Keratinocyte (primary cell): ENCODE measurements around the gene RPL6. TPM values are rescaled to one million over a fixed set of nuclear protein-coding genes. Genes with fewer than 3 reads are reported as not detected.

Experiments
- DNase-seq: peaks from one replicate; pipeline ENCODE4 v3.0.0-alpha.2; 2011; ENCODE audit warnings: low read depth, missing footprints, low spot score
- FAIRE-seq: peaks from 2 replicates; lab custom pipeline; 2011; peaks lifted over from hg19 to GRCh38; lab: Jason Lieb, UNC
- H2AFZ ChIP-seq: 2 replicates; pipeline ENCODE4 v1.6.0; 2012; ENCODE audit warnings: low read length, control low read depth, inconsistent platforms; ENCODE audit not compliant: control insufficient read depth
- H3K27ac ChIP-seq: 2 replicates; pipeline ENCODE4 v1.5.1; 2011; ENCODE audit warnings: low read length; ENCODE audit not compliant: control insufficient read depth, insufficient read depth
- H3K27me3 ChIP-seq: 3 replicates; pipeline ENCODE4 v1.6.0; 2011; ENCODE audit warnings: low read length; ENCODE audit not compliant: control insufficient read depth, insufficient read depth; ENCODE audit errors: extremely low read depth
- H3K36me3 ChIP-seq, 2 experiments: 2 replicates in 1 of 2; 3 replicates in 1 of 2; pipeline ENCODE4 v1.5.1; 2011; ENCODE audit warnings: low read length in 2 of 2, mild to moderate bottlenecking in 1 of 2; ENCODE audit not compliant: control insufficient read depth in 2 of 2, insufficient read depth in 2 of 2; ENCODE audit errors: extremely low read depth in 1 of 2
- H3K4me1 ChIP-seq: 3 replicates; pipeline ENCODE4 v1.5.1; 2011; ENCODE audit warnings: low read length; ENCODE audit not compliant: control insufficient read depth, insufficient read depth; ENCODE audit errors: extremely low read depth
- H3K4me2 ChIP-seq: 3 replicates; pipeline ENCODE4 v1.6.0; 2011; ENCODE audit warnings: low read depth, low read length; ENCODE audit not compliant: control insufficient read depth, insufficient read depth; ENCODE audit errors: extremely low read depth
- H3K4me3 ChIP-seq, 3 experiments: fragments of 200-600 bp in 1 of 3; sonication (generic) in 1 of 3; 2 replicates in 2 of 3; 3 replicates in 1 of 3; pipeline ENCODE4 v1.5.1; 2011 to 2016; ENCODE audit warnings: low read length in 3 of 3, mild to moderate bottlenecking in 3 of 3, control low read depth in 2 of 3, inconsistent platforms in 1 of 3, low read depth in 1 of 3, mixed read lengths in 1 of 3, mixed run types in 1 of 3, moderate library complexity in 1 of 3; ENCODE audit not compliant: control insufficient read depth in 2 of 3, insufficient read depth in 2 of 3; ENCODE audit errors: extremely low read depth in 1 of 3
- H3K79me2 ChIP-seq: 2 replicates; pipeline ENCODE4 v1.6.0; 2012; ENCODE audit warnings: low read length; ENCODE audit not compliant: control insufficient read depth, insufficient read depth
- H3K9ac ChIP-seq: 3 replicates; pipeline ENCODE4 v1.6.0; 2011; ENCODE audit warnings: low read length; ENCODE audit not compliant: control insufficient read depth, insufficient read depth; ENCODE audit errors: extremely low read depth
- H3K9me1 ChIP-seq: 3 replicates; pipeline ENCODE4 v1.6.0; 2011; ENCODE audit warnings: low read length; ENCODE audit not compliant: control insufficient read depth, insufficient read depth; ENCODE audit errors: extremely low read depth
- H3K9me3 ChIP-seq: 2 replicates; pipeline ENCODE4 v1.5.1; 2012; ENCODE audit warnings: low read depth, low read length; ENCODE audit not compliant: control insufficient read depth
- H4K20me1 ChIP-seq: 3 replicates; pipeline ENCODE4 v1.6.0; 2011; ENCODE audit warnings: low read length; ENCODE audit not compliant: control insufficient read depth, insufficient read depth; ENCODE audit errors: extremely low read depth
- EZH2 ChIP-seq: IDR thresholded peaks from one replicate; pipeline ENCODE4 v1.6.1; 2012; ENCODE audit warnings: inconsistent platforms, mild to moderate bottlenecking, low read length, moderate library complexity
- dilution Hi-C: fragments of 300-500 bp; cut with MboI; formaldehyde crosslinking; loops from one replicate; pipeline ENCODE4 v1.7.0; 2020; ENCODE audit warnings: low sequenced_read_pairs; ENCODE audit not compliant: extremely low pct_ligation_motif_present
- polyA plus RNA-seq, 5 experiments: library from polyadenylated mRNA; depleted of rRNA in 3 of 5; stranded (reverse) in 3 of 5; stranded (forward) in 1 of 5; unstranded in 1 of 5; fragments of >200 nt; gene quantifications; 1 replicate in 1 of 5; 2 replicates in 3 of 5; 3 replicates in 1 of 5; pipeline versions ENCODE4 v1.2.1 to v1.2.3, GENCODE V29; 2011 to 2012; ENCODE audit warnings: missing spikeins in 2 of 5, low read depth in 1 of 5, low replicate concordance in 1 of 5
- TF ChIP-seq, protein P1 (sequence below), 3 experiments: IDR thresholded peaks in 1 of 3; conservative IDR thresholded peaks in 1 of 3; optimal IDR thresholded peaks in 1 of 3; 2 replicates in 2 of 3; 3 replicates in 1 of 3; pipeline versions ENCODE3 to v1.5.1; 2011; ENCODE audit warnings: low read length in 3 of 3, mild to moderate bottlenecking in 3 of 3, moderate library complexity in 2 of 3, control low read depth in 1 of 3, inconsistent platforms in 1 of 3; ENCODE audit not compliant: insufficient read depth in 2 of 3; ENCODE audit errors: extremely low read depth in 1 of 3

Gene RPL6
- polyA plus RNA-seq, 1 donor (not counting 4 experiments of a cell fraction or from before 2014, with no cell fraction given), result 2,338 TPM

DNA sequence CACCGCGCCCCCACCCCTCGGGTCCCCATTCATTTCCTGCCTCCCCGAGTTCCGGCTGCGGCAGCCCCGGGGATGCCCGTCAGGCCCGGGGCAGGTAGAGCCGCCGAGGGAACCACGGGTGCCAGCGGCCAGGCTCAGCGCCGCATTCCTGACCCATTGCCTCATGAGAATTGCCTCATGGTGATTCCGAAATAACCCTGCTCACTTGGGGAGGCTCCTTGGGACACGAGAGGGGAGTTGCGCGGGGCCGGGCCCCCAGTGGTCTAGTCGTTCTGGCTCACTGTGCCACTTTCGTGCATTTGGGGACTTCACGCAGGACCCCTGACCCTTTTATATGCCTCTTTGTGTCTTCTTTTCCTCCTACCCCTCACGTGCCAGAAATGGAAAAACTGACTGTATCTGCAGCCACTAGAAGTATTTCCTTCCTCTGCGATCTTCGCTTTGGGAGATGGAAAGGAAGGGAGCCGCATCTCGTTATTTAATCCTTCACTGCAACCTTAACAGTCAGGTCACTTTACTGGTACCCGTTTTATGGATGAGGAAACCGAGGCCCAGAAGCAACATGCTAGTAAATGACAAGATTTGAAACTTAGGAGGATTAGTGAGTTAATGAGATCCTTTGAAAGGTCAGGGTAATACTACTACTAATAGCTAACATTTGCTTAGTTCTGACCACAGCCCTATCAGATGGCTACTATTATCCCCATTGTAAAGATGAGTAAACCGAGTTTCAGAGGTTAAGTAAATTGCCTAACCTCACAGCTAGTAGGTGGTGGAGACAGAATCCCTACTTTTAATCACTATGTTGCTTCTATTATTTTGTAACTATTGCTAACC, 10.1 kb upstream of the RPL6 start:
- peak; percentile 13 for FAIRE-seq
- Histone ChIP-seq H3K9ac (peak overlapping the region; percentile 82), H3K9me1 (no peaks in the 10 kb centered on the region), H3K27ac (peak overlapping the region; percentile 88), H3K4me2 (peak overlapping the region; percentile 91), H3K4me1 (peaks cover 10% of the 10 kb centered on the region), H2AFZ (no peak overlapping the region), H3K9me3 (no peaks in the 10 kb centered on the region), H3K27me3 (no peaks in the 10 kb centered on the region), H4K20me1 (peaks cover under 1% of the 10 kb centered on the region), H3K4me3 (peak overlapping the region; percentile 90 to 95 (median 94)), H3K36me3 (no peaks in the 10 kb centered on the region), H3K79me2 (peaks cover 56% of the 10 kb centered on the region)
- TF ChIP-seq, protein P1, sequence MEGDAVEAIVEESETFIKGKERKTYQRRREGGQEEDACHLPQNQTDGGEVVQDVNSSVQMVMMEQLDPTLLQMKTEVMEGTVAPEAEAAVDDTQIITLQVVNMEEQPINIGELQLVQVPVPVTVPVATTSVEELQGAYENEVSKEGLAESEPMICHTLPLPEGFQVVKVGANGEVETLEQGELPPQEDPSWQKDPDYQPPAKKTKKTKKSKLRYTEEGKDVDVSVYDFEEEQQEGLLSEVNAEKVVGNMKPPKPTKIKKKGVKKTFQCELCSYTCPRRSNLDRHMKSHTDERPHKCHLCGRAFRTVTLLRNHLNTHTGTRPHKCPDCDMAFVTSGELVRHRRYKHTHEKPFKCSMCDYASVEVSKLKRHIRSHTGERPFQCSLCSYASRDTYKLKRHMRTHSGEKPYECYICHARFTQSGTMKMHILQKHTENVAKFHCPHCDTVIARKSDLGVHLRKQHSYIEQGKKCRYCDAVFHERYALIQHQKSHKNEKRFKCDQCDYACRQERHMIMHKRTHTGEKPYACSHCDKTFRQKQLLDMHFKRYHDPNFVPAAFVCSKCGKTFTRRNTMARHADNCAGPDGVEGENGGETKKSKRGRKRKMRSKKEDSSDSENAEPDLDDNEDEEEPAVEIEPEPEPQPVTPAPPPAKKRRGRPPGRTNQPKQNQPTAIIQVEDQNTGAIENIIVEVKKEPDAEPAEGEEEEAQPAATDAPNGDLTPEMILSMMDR (optimal IDR thresholded peaks at IDR 0.05 in 1 of 3, IDR thresholded peaks at IDR 0.05 in 1 of 3, conservative IDR thresholded peaks at IDR 0.05 in 1 of 3; ENCODE audit: extremely low read depth in 1 of 3, insufficient read depth in 2 of 3, low read length in 3 of 3), result no peak
- no peak for TF ChIP-seq EZH2
- dilution Hi-C loops, result no loop called here
- DNase-seq, result no peak

DNA sequence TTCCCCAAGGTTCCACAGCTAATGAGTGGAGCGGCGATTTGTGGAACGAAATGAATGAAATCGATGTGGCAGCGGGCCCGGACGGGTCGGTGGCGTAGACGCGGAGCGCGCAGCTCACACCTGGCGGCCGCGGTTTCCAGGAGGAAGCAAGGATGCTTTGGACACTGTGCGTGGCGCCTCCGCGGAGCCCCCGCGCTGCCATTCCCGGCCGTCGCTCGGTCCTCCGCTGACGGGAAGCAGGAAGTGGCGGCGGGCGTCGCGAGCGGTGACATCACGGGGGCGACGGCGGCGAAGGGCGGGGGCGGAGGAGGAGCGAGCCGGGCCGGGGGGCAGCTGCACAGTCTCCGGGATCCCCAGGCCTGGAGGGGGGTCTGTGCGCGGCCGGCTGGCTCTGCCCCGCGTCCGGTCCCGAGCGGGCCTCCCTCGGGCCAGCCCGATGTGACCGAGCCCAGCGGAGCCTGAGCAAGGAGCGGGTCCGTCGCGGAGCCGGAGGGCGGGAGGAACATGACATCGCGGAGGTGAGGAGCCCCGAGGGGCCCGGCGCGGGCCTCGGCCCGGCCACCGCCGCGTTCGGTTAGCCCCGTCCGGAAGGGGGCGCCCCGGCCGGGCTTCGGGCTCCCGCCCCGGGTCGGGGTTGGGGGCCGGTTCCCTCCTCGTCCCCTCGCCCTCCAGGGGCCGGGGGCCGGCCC, 9.3 kb upstream of the RPL6 start, which contains the start of gene PTPN11:
PTPN11 (plus strand) TSS at position 340 of the 689 bp plus-strand sequence; CDS start at position 505, 165 bp downstream.
- Histone ChIP-seq H3K9me1 (no peaks in the 10 kb centered on the region), H3K36me3 (no peaks in the 10 kb centered on the region), H3K79me2 (peaks cover 48% of the 10 kb centered on the region), H2AFZ (peak within 1 kb of the TSS; percentile 95), H4K20me1 (no peaks in the 10 kb centered on the region), H3K4me1 (peaks cover 10% of the 10 kb centered on the region), H3K9me3 (no peaks in the 10 kb centered on the region), H3K27ac (peak within 1 kb of the TSS; percentile 88), H3K4me3 (peak within 1 kb of the TSS; percentile 90 to 95 (median 94)), H3K9ac (peak within 1 kb of the TSS; percentile 82), H3K4me2 (peak within 1 kb of the TSS; percentile 91), H3K27me3 (no peaks in the 10 kb centered on the region)
- FAIRE-seq, result no peak
- no peak for TF ChIP-seq EZH2
- TF ChIP-seq, protein P1 (optimal IDR thresholded peaks at IDR 0.05 in 1 of 3, IDR thresholded peaks at IDR 0.05 in 1 of 3, conservative IDR thresholded peaks at IDR 0.05 in 1 of 3; ENCODE audit: extremely low read depth in 1 of 3, insufficient read depth in 2 of 3, low read length in 3 of 3), result peak in 2 of 3 experiments; percentile 26 to 28
- dilution Hi-C loops, result no loop called here
- no peak for DNase-seq
